T-helper 2 cell (primary cell): ENCODE measurements around the gene SF3B1.
"Not testable (repeated sequence)": the region's sequence is repeated elsewhere in the genome, so short reads cannot be mapped to it uniquely, and the experiment has no call there.

Experiments used
- DNase-seq, 5 experiments: peaks; one replicate each; pipeline versions ENCODE4 v3.0.0 to v3.0.0-alpha.2; 2012 to 2022

SF3B1 gene

DNA sequence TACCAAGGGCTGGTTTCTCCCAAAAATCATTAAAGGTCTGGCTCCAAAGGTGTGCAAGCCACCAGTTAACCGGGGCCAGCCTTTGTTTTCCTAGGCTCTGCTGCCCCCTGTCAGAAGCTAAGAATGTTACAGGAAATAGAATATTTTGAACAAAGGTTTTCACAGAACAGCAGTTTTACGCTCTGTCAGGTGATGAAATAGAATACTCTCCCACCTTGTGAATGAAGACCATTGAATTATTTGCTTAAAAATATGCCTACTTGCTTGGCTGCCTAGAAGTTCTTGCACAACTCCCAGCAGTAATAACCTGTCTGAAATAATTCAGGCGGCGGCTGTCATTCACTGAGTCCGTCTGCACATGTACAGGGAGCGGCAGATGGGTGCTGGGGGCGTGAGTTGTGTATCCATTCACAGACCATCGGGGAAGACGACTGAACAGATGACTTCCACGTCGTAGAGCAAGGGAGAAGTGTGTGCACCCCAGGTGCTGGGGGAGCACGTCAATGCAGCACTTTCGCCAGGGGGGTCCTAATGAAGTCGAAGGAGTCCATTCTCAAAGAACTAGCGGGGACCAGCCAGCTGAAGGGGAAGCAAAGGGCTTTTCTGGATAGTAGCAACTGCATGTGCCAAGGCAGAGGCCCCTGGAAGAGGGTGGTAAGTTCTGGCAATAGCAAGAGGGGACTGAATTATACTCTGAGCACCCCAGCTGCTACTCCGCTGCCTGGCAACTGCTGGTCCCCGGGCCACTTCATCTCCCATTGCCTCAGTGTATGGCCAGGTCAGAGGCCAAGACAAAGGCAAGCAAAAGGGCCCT is 56.1 kb downstream of the SF3B1 start:
- DNase-seq = peak; percentile 24 to 64 (median 35)

DNA sequence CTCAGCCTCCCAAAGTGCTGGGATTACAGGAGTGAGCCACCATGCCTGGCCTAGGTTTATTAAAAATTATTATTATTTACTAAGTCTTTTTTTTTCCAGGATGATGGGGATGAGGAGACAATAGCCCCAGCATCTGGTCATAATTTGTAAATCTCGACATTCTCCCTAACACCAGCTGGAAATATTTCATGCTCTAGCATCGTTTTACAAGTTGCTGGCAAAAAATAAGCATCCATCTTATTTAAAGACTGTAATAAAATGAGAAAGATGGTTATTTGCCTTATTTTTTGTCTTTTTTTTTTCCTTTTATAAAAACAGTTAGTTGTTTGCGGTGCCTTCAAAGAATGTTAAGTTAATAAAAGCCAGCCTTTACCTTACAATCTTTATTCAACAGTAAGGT is 56.7 kb downstream of the SF3B1 start:
- no peak for DNase-seq

DNA sequence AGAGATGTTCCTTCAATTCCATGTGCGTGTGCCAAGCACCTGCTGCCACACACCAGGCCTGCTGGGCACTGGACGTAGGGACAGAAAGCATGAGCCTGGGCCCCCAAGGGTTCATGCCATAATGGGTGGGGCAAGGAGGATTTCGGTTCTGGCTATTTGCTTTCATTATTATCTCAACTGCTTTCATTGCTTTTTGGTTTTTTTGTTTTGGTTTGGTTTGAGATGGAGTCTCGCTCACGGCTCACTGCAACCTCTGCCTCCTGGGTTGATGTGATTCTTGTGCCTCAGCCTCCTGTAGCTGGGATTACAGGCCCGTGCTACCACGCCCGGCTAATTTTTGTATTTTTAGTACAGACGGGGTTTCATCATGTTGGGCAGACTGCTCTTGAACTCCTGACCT is 57.2 kb downstream of the SF3B1 start:
- DNase-seq = no peak

DNA sequence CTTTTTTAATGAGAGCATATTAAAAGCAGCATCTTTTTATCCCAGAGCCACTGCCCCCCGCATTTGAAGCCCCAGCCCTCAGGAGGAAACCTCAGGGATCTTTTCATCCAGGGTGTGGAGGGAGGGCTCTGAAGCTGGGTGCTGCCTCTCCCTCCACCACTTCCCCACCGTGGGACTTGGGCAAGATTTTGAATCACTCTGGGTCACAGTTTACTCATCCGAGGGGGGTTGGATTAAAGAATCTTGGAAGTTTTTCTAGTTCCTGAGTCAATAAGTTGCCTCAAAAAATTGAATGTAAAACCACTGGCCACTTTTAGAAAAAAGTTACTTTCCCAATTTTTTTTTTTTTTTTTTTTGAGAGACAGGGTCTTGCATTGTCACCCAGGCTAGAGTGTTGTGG is 62.2 kb downstream of the SF3B1 start:
- no peak for DNase-seq

DNA sequence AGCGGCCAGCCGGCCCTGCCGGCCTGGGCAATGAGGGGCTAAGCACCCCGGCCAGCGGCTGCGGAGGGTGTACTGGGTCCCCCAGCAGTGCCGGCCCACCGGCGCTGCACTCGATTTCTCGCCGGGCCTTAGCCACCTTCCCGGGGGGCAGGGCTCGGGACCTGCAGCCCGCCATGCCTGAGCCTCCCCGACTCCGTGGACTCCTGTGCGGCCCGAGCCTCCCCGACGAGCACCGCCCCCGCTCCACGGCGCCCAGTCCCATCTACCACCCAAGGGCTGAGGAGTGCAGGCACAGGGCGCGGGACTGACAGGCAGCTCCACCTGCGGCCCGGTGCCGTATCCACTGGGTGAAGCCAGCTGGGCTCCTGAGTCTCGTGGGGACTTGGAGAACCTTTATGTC is 64.2 kb downstream of the SF3B1 start:
- DNase-seq = not testable (repeated sequence)

DNA sequence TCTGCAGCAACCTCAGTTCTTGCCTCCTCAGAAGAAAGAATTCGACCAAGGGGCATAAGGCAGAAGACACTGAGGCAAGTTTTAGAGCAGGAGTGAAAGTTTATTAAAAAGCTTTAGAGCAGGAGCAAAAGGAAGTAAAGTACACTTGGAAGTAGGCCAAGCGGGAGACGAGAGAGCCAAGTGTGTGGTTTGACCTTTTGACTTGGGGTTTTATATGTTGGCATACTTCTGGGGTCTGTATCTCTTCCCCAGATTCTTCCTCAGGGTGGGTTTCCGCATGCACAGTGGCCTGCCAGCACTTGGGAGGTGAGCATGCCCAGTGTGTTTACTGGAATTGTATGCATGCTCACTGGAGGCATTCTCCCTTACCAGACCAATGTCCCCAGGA is 64.9 kb downstream of the SF3B1 start:
- no peak for DNase-seq

DNA sequence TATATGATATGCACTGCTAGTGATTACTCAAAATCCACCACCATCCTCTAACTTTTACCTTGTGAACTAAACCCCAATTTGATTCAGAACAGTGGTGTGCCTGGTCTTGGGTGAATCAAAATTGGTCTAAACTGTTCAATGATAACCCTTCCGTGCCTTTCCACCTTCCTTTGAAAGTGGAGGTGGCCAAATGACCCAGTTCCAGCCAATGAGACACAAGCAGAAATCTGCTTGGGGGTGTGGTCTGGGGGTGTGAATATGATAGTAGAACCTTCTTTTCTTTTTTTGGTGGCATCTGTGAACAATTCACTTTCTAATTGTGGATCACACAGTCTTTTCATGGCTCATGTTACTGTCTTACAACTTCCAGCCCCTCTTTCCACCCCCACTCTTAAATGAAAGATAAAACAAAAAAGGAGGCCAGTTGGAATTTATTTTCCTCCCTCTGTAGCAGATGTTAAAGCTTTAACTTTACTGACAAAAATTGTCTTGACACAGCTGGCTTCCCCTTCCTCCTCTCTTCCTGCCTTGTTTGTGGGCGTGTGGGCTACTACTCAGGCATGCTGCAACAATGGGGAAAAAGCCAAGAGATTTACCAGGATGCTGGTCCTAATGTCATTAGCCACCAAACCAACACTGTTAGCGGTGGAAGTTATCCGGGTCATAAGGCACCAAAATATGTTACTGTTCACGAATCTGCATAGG is 65.4 kb downstream of the SF3B1 start:
- no peak for DNase-seq

DNA sequence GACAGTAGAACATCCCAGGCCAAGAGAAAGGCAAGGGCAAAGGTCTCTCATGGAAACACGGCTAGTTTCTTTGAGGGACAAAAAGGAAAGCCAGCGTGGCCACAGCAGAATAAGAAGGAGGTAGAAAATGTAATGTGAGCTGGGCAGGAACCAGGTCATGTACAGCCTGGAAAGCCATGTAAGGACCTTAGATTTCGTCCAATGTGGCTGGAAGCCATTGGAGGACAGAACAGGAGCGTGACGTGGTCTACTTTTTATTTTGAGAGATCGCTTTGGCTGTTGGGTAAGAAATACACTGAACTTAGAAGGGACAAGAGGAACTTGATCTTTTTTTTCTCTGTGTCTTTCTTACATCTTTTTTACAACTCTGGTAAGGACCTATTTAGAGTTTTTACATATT is 66.4 kb downstream of the SF3B1 start:
- DNase-seq = no peak

DNA sequence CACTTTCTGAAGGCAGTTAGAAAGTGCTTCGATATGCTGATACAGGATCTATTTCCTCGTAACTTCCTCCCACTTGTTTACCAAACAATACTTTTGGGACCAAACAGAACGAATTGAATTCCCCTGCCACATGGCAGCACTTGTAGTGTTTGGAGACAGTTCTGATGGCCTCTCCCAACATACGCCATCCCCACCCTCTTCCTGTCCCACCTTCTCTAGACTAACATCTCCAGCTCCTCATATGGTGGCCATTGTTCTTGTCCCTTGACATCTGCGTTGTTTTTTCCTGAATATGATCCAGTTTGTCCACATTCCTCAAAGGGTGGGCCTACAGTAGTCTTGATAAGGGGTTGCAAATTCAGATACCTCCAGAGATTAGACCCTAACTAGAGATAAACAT is 70.8 kb downstream of the SF3B1 start:
- DNase-seq = no peak

DNA sequence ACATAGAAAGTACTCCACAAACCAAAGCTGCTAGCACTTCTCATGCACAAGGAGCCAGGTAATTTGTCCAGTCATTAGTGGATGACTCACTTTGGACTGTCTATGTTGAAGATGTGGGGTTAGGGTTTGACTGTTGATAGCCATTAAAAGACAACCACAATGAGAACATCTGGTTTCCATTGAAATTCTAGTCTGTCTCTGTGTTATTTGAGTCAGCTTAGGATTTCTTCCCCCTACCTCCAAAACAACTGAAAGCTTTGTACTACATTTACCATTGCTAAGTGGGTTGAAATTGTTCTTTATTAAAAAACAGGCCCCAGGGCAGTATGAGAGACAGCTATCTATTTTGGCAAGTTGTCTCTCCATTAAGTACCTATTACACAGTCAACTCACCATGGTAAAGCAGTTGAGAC is 74.1 kb downstream of the SF3B1 start:
- peak in 1 of 5 experiments; percentile 64 for DNase-seq

DNA sequence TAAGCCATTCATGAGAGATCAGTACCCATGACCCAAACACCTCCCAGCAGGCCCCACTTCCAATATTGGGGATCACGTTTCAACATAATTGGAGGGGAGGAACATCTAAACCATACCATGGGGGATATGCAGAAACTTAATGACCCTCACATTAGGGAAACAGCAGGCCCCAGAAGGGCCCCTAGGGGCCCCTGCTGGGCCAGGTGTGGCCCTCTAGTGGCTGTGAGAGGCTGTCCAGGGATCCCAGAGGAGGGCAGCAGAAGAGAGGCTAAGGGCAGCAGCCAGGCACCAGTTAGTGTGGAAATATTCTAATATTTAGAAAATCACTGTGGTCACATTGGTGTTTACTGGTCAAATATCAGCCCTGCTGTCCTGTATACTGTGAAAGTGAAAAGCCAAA is 75.0 kb downstream of the SF3B1 start:
- DNase-seq = no peak

DNA sequence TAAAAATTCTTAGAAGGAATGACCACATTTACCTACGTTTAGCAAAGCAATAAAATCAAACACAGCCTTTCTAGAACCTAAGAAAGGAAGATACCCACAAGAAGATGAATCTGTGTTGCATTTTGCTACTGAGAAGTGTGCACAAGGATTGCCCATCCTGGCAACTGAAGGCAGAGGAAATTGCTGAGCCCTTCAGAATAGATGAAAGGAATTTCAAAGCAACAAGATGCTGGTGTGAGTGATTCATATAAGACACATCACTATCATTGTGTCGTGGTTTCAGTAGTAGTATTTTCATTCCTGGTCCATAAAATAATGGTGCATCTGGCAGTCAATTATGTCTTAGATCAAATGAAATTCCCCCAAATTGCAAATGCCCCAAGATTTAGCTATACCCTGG is 75.9 kb downstream of the SF3B1 start:
- DNase-seq = no peak

DNA sequence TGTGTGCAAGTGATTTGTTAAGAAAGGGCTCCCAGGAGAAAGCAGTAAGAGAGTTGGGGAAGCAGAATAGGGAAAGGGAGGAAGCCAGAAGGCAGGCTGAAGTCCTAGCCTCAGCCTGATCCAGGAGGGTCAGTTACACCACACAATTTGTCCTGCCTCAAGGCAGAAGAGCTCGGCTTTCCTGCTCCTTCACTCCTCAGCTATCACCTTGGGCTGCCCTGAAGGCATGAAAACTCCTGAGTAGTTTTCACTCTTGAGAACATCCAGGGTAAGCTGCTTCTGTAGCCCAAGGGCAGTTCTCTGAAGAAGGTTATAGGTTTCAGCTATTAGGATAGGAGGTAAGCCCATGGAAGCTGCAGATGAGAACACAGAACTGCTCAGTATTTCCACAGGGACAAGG is 76.8 kb downstream of the SF3B1 start:
- DNase-seq = no peak

DNA sequence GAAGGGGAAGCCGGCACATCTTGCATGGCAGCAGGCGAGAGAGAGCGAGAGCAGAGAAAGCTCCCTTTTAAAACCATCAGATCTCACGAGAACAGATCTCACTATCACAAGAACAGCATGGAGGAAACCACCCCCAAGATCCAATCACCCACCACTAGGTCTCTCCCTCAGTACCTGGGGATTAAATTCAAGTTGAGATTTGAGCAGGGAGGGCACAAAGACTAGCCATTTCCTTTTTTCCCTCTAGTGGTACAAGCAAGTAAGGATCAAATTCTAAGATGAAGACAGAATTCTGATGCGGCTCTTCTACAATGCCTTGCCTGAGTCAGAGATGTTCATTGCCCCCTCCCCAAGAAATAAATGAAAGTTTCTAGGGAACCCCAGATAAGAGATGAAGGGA is 78.7 kb downstream of the SF3B1 start:
- peak in 1 of 5 experiments; percentile 60 for DNase-seq

DNA sequence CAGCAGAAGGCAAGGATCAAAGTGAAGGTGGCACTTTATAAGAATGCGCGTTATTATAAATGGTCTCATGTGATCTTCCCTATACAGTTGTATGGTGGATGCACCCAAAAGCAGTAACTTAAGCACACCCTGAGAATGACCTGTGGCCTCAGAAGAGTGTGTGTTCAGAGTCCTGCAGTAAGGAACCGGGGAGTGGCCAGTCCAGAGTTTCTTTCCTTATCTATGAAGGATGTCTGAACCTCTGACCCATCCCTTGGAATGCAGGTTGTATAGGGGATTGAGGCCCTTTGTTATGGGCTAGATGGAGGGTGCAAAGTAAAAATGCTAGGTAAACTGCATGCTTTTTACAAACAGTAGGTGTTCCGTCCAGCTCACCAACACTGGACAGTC is 80.7 kb downstream of the SF3B1 start:
- DNase-seq = no peak

DNA sequence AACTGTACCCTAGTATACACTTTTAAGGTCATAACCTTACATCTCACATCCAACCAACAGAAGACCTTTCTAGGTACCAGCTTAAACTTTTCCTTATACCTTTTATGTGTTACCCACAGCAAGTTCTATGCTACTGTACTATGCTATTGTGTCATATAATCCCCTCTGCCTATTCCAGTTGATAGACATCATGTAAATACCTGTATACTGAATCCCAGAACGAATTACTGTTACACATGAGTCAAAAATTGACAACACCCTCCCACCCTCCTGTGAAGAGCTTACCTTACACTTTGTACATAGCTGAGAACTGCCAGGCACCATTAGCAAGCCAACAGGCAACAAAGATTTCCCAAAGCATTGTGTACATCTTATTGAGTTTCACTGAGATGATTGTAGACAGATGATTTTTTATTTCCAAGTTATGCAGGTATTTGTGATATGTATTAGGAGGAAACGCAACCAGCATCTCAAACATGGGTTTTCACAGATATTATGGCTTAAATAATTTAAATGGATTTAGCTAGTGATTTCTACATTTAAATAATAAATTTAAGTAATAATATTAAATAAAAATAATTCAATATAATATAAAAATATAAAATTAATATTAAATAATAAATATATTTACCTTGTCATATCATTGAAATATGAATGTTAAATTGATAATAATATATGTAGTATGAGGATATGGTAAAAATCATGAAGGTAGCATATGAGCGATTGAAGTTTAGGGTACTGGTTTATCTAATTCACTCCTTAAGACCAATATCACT is 81.2 kb downstream of the SF3B1 start:
- no peak for DNase-seq

DNA sequence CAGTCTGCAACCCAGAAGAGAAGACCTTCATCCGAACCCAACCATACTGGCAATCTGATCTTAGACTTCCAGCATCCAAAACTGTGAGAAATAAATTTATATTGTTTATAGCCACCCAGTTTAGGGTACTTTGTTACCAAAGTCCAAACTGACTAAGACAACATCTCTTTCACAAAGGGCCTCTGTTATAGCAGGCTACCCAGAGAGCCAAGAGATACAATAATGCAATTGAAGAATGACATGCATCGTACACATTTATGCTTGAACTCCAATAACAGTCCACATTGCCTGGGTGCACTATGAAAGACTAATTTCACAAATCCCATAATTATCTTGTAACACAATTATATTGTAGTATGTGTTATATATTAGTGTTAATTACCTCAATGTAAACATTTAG is 85.1 kb downstream of the SF3B1 start:
- DNase-seq = no peak

DNA sequence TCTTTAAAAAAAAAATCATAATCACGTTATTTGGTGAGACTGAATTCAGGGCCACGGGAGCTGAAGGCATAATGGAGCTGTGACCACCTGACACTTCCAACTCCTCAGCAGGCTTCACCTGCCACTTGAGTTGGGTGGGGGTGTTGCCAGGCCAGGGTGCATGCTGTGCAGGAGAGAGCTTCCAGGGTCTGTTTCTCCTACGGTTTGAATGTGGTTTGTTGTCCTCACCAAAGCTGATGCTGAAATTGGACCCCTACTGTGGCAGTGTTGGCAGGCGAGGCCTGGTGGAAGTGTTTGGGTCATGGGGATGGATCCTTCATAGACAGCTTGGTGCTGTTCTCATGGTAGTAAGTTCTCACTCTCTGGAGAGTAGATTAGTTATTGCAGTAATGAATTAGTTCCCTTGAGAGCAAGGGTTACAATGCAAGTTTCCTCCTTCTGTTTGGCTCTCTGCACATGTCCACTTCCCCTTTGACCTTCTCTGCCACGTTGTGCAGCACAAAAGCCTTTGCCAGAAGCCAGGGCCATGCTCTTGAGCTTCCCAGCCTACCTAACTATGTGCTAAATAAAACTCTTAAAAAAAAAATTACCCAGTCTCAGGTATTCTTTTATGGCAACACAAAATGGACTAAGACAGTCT is 86.0 kb downstream of the SF3B1 start:
- DNase-seq = no peak

DNA sequence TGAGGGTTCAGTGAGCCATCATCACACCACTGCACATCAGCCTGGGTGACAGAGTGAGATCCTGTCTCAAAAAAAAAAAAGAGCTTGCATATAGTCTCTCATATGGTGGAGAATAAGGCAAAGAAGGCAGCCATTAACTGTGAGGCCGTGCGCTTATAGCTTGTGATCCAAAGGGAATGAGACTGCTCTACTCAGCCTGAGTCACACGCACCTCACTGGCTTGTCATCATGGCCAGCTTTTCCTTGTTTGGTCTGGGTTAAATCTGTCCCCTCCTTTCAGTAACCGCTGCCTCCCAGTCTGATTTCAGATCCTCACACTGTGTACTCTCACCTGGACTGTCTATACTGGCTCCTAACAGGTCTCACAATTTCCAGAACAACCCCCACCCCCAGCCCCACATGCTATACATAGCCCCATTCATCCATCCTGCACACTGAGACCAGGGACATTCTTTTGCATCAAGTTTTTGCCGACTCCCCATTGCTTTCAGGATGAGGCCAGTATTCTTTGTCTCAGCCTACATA is 88.9 kb downstream of the SF3B1 start:
- no peak for DNase-seq

DNA sequence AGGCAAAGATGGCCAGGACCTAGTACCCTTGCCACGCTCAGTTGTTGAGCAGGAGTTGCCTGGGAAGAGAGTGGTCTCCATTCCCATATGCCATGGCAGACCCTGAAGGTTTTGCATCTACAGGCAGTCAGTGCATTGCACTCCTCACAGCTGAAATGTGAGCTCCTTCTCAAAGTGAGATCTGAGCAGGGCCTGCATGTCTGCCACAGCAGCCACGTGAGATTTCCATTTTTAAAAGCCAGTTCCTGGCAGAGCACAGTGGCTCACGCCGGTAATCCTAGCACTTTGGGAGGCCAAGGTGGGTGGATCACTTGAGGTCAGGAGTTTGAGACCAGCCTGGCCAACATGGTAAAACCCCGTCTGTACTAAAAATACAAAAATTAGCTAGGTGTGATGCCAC is 90.9 kb downstream of the SF3B1 start:
- not testable (repeated sequence) for DNase-seq

DNA sequence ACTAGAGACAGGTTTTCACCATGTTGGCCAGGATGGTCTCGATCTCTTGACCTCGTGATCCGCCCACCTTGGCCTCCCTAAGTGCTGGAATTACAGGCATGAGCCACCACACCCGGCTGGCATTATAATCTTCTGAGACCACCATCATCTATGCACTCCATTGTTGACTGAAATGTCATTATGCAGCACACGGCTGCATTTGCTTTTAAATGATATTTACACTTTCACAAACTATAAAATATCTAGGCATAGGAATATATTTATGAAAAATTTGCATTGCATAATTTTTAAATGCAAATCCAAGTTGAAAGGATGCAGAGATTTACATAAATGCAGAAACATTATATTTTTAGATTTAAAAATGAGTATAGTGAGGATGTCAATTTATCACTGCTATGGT is 94.2 kb downstream of the SF3B1 start:
- no peak for DNase-seq
